GM23338 (cell line): ENCODE measurements around the gene PXK. TPM values are rescaled to one million over a fixed set of nuclear protein-coding genes. Genes with fewer than 3 reads are reported as not detected.

Experiments used
- ATAC-seq: fragments of 200-7000 bp; cut with Tn5 transposase; 3 replicates; pipeline ENCODE4 v1.9.1; 2020
- DNase-seq: peaks from one replicate; pipeline ENCODE4 v3.0.0-alpha.2; 2015; ENCODE audit warnings: low spot score
- H2AFZ ChIP-seq: fragments of 200-600 bp; sonication (generic); 2 replicates; pipeline ENCODE4 v1.8.0; 2016; ENCODE audit warnings: antibody characterized with exemption, mild to moderate bottlenecking, moderate library complexity
- H3F3A ChIP-seq: fragments of 200-600 bp; sonication (generic); replicated peaks from 2 replicates; pipeline ENCODE4 v1.8.0; 2017; ENCODE audit warnings: antibody characterized with exemption, mixed run types, low read depth
- H3K27ac ChIP-seq: fragments of 200-600 bp; sonication (generic); 2 replicates; pipeline ENCODE4 v1.6.1; 2016; ENCODE audit warnings: low read depth
- H3K27me3 ChIP-seq: fragments of 200-600 bp; sonication (generic); 2 replicates; pipeline ENCODE4 v1.8.0; 2016; ENCODE audit warnings: mild to moderate bottlenecking, mixed run types, moderate library complexity; ENCODE audit not compliant: insufficient read depth
- H3K36me3 ChIP-seq: fragments of 200-600 bp; sonication (generic); 2 replicates; pipeline ENCODE4 v1.8.0; 2016; ENCODE audit warnings: mild to moderate bottlenecking; ENCODE audit not compliant: insufficient read depth
- H3K4me1 ChIP-seq: fragments of 200-600 bp; sonication (generic); 2 replicates; pipeline ENCODE4 v1.8.0; 2016; ENCODE audit warnings: mild to moderate bottlenecking, moderate library complexity; ENCODE audit not compliant: insufficient read depth
- H3K4me2 ChIP-seq: fragments of 200-600 bp; sonication (generic); 2 replicates; pipeline ENCODE4 v1.7.1; 2017; ENCODE audit warnings: mixed run types
- H3K4me3 ChIP-seq: fragments of 200-600 bp; sonication (generic); 2 replicates; pipeline ENCODE4 v1.6.1; 2016; ENCODE audit warnings: mixed run types
- H3K79me2 ChIP-seq: fragments of 200-600 bp; sonication (generic); replicated peaks from 2 replicates; pipeline ENCODE4 v1.8.0; 2017; ENCODE audit warnings: mild to moderate bottlenecking; ENCODE audit not compliant: insufficient read depth
- H3K9me2 ChIP-seq: fragments of 200-600 bp; sonication (generic); 2 replicates; pipeline ENCODE4 v1.8.0; 2017; ENCODE audit not compliant: insufficient read depth
- H4K20me1 ChIP-seq: fragments of 200-600 bp; sonication (generic); replicated peaks from 2 replicates; pipeline ENCODE4 v1.8.0; 2017; ENCODE audit warnings: mild to moderate bottlenecking; ENCODE audit not compliant: insufficient read depth
- H3K27ac Mint-ChIP-seq: 2 replicates; pipeline ENCODE4 v1.8.0; 2020; ENCODE audit warnings: inconsistent platforms, mild to moderate bottlenecking, moderate library complexity, mixed read lengths
- H3K27me3 Mint-ChIP-seq: 3 replicates; pipeline ENCODE4 v1.8.0; 2022; ENCODE audit warnings: low read depth, mild to moderate bottlenecking, moderate library complexity, mixed read lengths, inconsistent platforms; ENCODE audit not compliant: insufficient read depth, poor library complexity
- H3K36me3 Mint-ChIP-seq: 3 replicates; pipeline ENCODE4 v1.8.0; 2021; ENCODE audit warnings: low read depth, mild to moderate bottlenecking, inconsistent platforms, moderate library complexity, mixed read lengths
- H3K4me1 Mint-ChIP-seq: 3 replicates; pipeline ENCODE4 v1.8.0; 2020; ENCODE audit warnings: mild to moderate bottlenecking, inconsistent platforms, mixed read lengths
- H3K4me3 Mint-ChIP-seq: 3 replicates; pipeline ENCODE4 v1.8.0; 2021; ENCODE audit warnings: moderate library complexity, mild to moderate bottlenecking, inconsistent platforms, mixed read lengths
- H3K9me3 Mint-ChIP-seq: 3 replicates; pipeline ENCODE4 v1.8.0; 2020; ENCODE audit warnings: moderate library complexity, mild to moderate bottlenecking, inconsistent platforms, mixed read lengths
- CREB1 ChIP-seq: fragments of 250-450 bp; sonication (Bioruptor Pico); IDR thresholded peaks from 2 replicates; pipeline ENCODE4 v1.5.0; 2020; ENCODE audit warnings: low read depth, mild to moderate bottlenecking, moderate library complexity
- CTCF ChIP-seq, 2 experiments: fragments of 200-600 bp in 1 of 2; sonication (generic) in 1 of 2; conservative IDR thresholded peaks; 2 replicates each; pipeline versions ENCODE4 v1.5.1 to v1.6.1; 2016 to 2017; ENCODE audit warnings: antibody characterized with exemption in 2 of 2, low read depth in 2 of 2, mild to moderate bottlenecking in 2 of 2, moderate library complexity in 1 of 2
- EZH2 ChIP-seq: fragments of 200-600 bp; sonication (generic); IDR thresholded peaks from one replicate; pipeline ENCODE4 v1.8.0; 2017; ENCODE audit warnings: antibody characterized with exemption, mild to moderate bottlenecking, low read depth; ENCODE audit not compliant: unreplicated experiment
- EZH2phosphoT487 ChIP-seq: fragments of 200-600 bp; sonication (generic); IDR thresholded peaks from one replicate; pipeline ENCODE4 v1.8.1; 2018; ENCODE audit warnings: antibody characterized with exemption; ENCODE audit not compliant: unreplicated experiment
- NANOG ChIP-seq: IDR thresholded peaks from 2 replicates; pipeline ENCODE4 v1.6.1; 2016; ENCODE audit warnings: antibody characterized with exemption, borderline replicate concordance
- POLR2AphosphoS5 ChIP-seq: IDR thresholded peaks from 2 replicates; pipeline ENCODE4 v1.6.1; 2016; ENCODE audit warnings: antibody characterized with exemption, low read depth
- STAT1 ChIP-seq: IDR thresholded peaks from one replicate; pipeline ENCODE4 v1.6.1; 2016; ENCODE audit warnings: antibody characterized with exemption; ENCODE audit not compliant: unreplicated experiment
- ZNF114 ChIP-seq: fragments of 250-450 bp; sonication (Bioruptor Pico); IDR thresholded peaks from 2 replicates; pipeline ENCODE4 v1.5.0; 2020; ENCODE audit warnings: mild to moderate bottlenecking, moderate library complexity
- polyA plus RNA-seq: library from polyadenylated mRNA; unstranded; fragments of >200 nt; fragmentation: Nextera tagmentation; extraction: Ambion mirVana; gene quantifications from 2 replicates; pipeline ENCODE4 v1.2.1, GENCODE V29; 2016
- total RNA-seq: library from RNA; depleted of rRNA; stranded (reverse); fragments of >200 nt; shearing (Covaris generic); gene quantifications from 2 replicates; pipeline ENCODE4 v1.2.3, GENCODE V29; 2014
- TF ChIP-seq, protein P1 (sequence below): IDR thresholded peaks from one replicate; pipeline ENCODE4 v1.6.1; 2018; ENCODE audit warnings: antibody characterized with exemption; ENCODE audit not compliant: unreplicated experiment
- TF ChIP-seq, protein P2 (sequence below): fragments of 250-450 bp; sonication (Bioruptor Pico); IDR thresholded peaks from 2 replicates; pipeline ENCODE4 v1.5.0; 2020; ENCODE audit warnings: mild to moderate bottlenecking, moderate library complexity

Gene PXK
- total and polyA plus RNA-seq, 2 experiments from 2014 or later = 6.4 to 6.5 TPM

- TF ChIP-seq, protein P1, sequence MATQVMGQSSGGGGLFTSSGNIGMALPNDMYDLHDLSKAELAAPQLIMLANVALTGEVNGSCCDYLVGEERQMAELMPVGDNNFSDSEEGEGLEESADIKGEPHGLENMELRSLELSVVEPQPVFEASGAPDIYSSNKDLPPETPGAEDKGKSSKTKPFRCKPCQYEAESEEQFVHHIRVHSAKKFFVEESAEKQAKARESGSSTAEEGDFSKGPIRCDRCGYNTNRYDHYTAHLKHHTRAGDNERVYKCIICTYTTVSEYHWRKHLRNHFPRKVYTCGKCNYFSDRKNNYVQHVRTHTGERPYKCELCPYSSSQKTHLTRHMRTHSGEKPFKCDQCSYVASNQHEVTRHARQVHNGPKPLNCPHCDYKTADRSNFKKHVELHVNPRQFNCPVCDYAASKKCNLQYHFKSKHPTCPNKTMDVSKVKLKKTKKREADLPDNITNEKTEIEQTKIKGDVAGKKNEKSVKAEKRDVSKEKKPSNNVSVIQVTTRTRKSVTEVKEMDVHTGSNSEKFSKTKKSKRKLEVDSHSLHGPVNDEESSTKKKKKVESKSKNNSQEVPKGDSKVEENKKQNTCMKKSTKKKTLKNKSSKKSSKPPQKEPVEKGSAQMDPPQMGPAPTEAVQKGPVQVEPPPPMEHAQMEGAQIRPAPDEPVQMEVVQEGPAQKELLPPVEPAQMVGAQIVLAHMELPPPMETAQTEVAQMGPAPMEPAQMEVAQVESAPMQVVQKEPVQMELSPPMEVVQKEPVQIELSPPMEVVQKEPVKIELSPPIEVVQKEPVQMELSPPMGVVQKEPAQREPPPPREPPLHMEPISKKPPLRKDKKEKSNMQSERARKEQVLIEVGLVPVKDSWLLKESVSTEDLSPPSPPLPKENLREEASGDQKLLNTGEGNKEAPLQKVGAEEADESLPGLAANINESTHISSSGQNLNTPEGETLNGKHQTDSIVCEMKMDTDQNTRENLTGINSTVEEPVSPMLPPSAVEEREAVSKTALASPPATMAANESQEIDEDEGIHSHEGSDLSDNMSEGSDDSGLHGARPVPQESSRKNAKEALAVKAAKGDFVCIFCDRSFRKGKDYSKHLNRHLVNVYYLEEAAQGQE = no peak
- no peak for TF ChIP-seq POLR2AphosphoS5
Measured at GRCh38 chr3:58384381-58385090, 51.8 kb downstream of the PXK start (continued).

- no peaks in the 10 kb centered on the region for H3K27me3 ChIP-seq
- peaks cover 31% of the 10 kb centered on the region for H3K4me1 Mint-ChIP-seq
- peak overlapping the region; percentile 22; the same call in 1 of the 2 replicates for H3K27ac ChIP-seq
- no peaks in the 10 kb centered on the region for H3K9me2 ChIP-seq
- no peak overlapping the region for H3K4me3 ChIP-seq
- DNase-seq = peak; percentile 30
- H3K4me2 ChIP-seq = no peak overlapping the region
- no peaks in the 10 kb centered on the region for H3K79me2 ChIP-seq
- ATAC-seq = peak; percentile 75
- H2AFZ ChIP-seq = peak overlapping the region; percentile 44
- peaks cover 18% of the 10 kb centered on the region for H3K4me1 ChIP-seq
- no peaks in the 10 kb centered on the region for H3F3A ChIP-seq
- H3K9me3 Mint-ChIP-seq = no peaks in the 10 kb centered on the region
- H3K36me3 ChIP-seq = no peaks in the 10 kb centered on the region
- no peak overlapping the region for H3K4me3 Mint-ChIP-seq
- peaks cover 3% of the 10 kb centered on the region for H3K27me3 Mint-ChIP-seq
- 0 out of 2 replicates have a peak overlapping the region, but pooled peaks have one; percentile 40 for H3K27ac Mint-ChIP-seq
- no peaks in the 10 kb centered on the region for H4K20me1 ChIP-seq
- H3K36me3 Mint-ChIP-seq = no peaks in the 10 kb centered on the region
- TF ChIP-seq NANOG (no peak), CTCF (conservative IDR thresholded peaks at IDR 0.05; ENCODE audit: low read depth in 2 of 2) (no peak), STAT1 (no peak), CREB1 (CRISPR knock-in tag) (no peak), ZNF114 (CRISPR knock-in tag) (no peak), EZH2phosphoT487 (no peak), POLR2AphosphoS5 (no peak), EZH2 (no peak)
- TF ChIP-seq, protein P2, sequence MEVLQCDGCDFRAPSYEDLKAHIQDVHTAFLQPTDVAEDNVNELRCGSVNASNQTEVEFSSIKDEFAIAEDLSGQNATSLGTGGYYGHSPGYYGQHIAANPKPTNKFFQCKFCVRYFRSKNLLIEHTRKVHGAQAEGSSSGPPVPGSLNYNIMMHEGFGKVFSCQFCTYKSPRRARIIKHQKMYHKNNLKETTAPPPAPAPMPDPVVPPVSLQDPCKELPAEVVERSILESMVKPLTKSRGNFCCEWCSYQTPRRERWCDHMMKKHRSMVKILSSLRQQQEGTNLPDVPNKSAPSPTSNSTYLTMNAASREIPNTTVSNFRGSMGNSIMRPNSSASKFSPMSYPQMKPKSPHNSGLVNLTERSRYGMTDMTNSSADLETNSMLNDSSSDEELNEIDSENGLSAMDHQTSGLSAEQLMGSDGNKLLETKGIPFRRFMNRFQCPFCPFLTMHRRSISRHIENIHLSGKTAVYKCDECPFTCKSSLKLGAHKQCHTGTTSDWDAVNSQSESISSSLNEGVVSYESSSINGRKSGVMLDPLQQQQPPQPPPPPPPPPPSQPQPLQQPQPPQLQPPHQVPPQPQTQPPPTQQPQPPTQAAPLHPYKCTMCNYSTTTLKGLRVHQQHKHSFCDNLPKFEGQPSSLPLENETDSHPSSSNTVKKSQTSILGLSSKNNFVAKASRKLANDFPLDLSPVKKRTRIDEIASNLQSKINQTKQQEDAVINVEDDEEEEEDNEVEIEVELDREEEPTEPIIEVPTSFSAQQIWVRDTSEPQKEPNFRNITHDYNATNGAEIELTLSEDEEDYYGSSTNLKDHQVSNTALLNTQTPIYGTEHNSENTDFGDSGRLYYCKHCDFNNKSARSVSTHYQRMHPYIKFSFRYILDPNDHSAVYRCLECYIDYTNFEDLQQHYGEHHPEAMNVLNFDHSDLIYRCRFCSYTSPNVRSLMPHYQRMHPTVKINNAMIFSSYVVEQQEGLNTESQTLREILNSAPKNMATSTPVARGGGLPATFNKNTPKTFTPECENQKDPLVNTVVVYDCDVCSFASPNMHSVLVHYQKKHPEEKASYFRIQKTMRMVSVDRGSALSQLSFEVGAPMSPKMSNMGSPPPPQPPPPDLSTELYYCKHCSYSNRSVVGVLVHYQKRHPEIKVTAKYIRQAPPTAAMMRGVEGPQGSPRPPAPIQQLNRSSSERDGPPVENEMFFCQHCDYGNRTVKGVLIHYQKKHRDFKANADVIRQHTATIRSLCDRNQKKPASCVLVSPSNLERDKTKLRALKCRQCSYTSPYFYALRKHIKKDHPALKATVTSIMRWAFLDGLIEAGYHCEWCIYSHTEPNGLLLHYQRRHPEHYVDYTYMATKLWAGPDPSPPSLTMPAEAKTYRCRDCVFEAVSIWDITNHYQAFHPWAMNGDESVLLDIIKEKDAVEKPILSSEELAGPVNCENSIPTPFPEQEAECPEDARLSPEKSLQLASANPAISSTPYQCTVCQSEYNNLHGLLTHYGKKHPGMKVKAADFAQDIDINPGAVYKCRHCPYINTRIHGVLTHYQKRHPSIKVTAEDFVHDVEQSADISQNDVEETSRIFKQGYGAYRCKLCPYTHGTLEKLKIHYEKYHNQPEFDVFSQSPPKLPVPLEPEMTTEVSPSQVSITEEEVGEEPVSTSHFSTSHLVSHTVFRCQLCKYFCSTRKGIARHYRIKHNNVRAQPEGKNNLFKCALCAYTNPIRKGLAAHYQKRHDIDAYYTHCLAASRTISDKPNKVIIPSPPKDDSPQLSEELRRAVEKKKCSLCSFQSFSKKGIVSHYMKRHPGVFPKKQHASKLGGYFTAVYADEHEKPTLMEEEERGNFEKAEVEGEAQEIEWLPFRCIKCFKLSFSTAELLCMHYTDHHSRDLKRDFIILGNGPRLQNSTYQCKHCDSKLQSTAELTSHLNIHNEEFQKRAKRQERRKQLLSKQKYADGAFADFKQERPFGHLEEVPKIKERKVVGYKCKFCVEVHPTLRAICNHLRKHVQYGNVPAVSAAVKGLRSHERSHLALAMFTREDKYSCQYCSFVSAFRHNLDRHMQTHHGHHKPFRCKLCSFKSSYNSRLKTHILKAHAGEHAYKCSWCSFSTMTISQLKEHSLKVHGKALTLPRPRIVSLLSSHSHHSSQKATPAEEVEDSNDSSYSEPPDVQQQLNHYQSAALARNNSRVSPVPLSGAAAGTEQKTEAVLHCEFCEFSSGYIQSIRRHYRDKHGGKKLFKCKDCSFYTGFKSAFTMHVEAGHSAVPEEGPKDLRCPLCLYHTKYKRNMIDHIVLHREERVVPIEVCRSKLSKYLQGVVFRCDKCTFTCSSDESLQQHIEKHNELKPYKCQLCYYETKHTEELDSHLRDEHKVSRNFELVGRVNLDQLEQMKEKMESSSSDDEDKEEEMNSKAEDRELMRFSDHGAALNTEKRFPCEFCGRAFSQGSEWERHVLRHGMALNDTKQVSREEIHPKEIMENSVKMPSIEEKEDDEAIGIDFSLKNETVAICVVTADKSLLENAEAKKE = no peak
Measured at GRCh38 chr3:58386626-58387365, 54.1 kb downstream of the PXK start.
